Glutamatergic neuron (in vitro differentiated cells): Measurements from ENCODE around the gene TRIO. TPM values are rescaled to one million over a fixed set of nuclear protein-coding genes. Genes with fewer than 3 reads are reported as not detected.

Experiments used
- DNase-seq: peaks from one replicate; pipeline ENCODE4 v3.0.0; 2022
- H3K27ac Mint-ChIP-seq: one replicate; pipeline ENCODE4 v1.8.0; 2020; ENCODE audit warnings: mild to moderate bottlenecking, mixed read lengths, inconsistent platforms; ENCODE audit not compliant: unreplicated experiment
- H3K27me3 Mint-ChIP-seq: one replicate; pipeline ENCODE4 v1.8.0; 2020; ENCODE audit warnings: mild to moderate bottlenecking, moderate library complexity, mixed read lengths, inconsistent platforms; ENCODE audit not compliant: unreplicated experiment
- H3K36me3 Mint-ChIP-seq: one replicate; pipeline ENCODE4 v1.8.0; 2020; ENCODE audit warnings: mild to moderate bottlenecking, mixed read lengths, inconsistent platforms; ENCODE audit not compliant: unreplicated experiment
- H3K4me1 Mint-ChIP-seq: one replicate; pipeline ENCODE4 v1.8.0; 2020; ENCODE audit warnings: mild to moderate bottlenecking, low read depth, mixed read lengths, inconsistent platforms; ENCODE audit not compliant: unreplicated experiment
- H3K4me3 Mint-ChIP-seq: one replicate; pipeline ENCODE4 v1.8.0; 2020; ENCODE audit warnings: mild to moderate bottlenecking, mixed read lengths, inconsistent platforms; ENCODE audit not compliant: unreplicated experiment
- H3K9me3 Mint-ChIP-seq: one replicate; pipeline ENCODE4 v1.8.0; 2020; ENCODE audit warnings: mild to moderate bottlenecking, moderate library complexity, mixed read lengths, inconsistent platforms; ENCODE audit not compliant: unreplicated experiment
- CTCF ChIP-seq: fragments of 200-600 bp; sonication (generic); IDR thresholded peaks from one replicate; pipeline ENCODE4 v1.5.0; 2021; ENCODE audit not compliant: partially characterized antibody, unreplicated experiment
- total RNA-seq: library from RNA; stranded (reverse); fragmentation: NEBNext Ultra II Directional; extraction: Animal tissue kit (Norgen Biotek cat#: 25700); gene quantifications from one replicate; pipeline ENCODE4 v1.2.1, GENCODE V29; 2021; ENCODE audit not compliant: unreplicated experiment

The TRIO gene
- total RNA-seq, 1 donor from 2014 or later = 281 TPM

- DNase-seq = no peak
- Mint-ChIP-seq H3K27ac (peak overlapping the region; percentile 52), H3K4me3 (peak overlapping the region; percentile 14), H3K36me3 (peaks cover 12% of the 10 kb centered on the region), H3K4me1 (peaks cover 68% of the 10 kb centered on the region), H3K27me3 (peaks cover 12% of the 10 kb centered on the region), H3K9me3 (peaks cover 17% of the 10 kb centered on the region)
- no peak for TF ChIP-seq CTCF
Measured at GRCh38 chr5:14168144-14168792, 25.1 kb downstream of the TRIO start.

- DNase-seq = no peak
- H3K27me3 Mint-ChIP-seq = peaks cover 12% of the 10 kb centered on the region
- H3K4me3 Mint-ChIP-seq = peak overlapping the region; percentile 14
- TF ChIP-seq CTCF = no peak
- peaks cover 15% of the 10 kb centered on the region for H3K9me3 Mint-ChIP-seq
- peaks cover 73% of the 10 kb centered on the region for H3K4me1 Mint-ChIP-seq
- peaks cover 6% of the 10 kb centered on the region for H3K36me3 Mint-ChIP-seq
- H3K27ac Mint-ChIP-seq = peak overlapping the region; percentile 52
Measured at GRCh38 chr5:14168793-14169262, 25.7 kb downstream of the TRIO start.

GRCh38 chr5:14171046-14171445 lies 27.9 kb downstream of the TRIO start:
- H3K9me3 Mint-ChIP-seq = peaks cover 3% of the 10 kb centered on the region
- no peak for DNase-seq
- H3K4me1 Mint-ChIP-seq = peaks cover 65% of the 10 kb centered on the region
- peaks cover 6% of the 10 kb centered on the region for H3K27me3 Mint-ChIP-seq
- no peak overlapping the region for H3K4me3 Mint-ChIP-seq
- no peaks in the 10 kb centered on the region for H3K36me3 Mint-ChIP-seq
- H3K27ac Mint-ChIP-seq = no peak overlapping the region
- TF ChIP-seq CTCF = no peak

GRCh38 chr5:14171621-14172020 lies 28.5 kb downstream of the TRIO start:
- peaks cover 6% of the 10 kb centered on the region for H3K27me3 Mint-ChIP-seq
- H3K4me3 Mint-ChIP-seq = no peak overlapping the region
- H3K4me1 Mint-ChIP-seq = peaks cover 59% of the 10 kb centered on the region
- TF ChIP-seq CTCF = no peak
- no peaks in the 10 kb centered on the region for H3K36me3 Mint-ChIP-seq
- H3K27ac Mint-ChIP-seq = no peak overlapping the region
- peaks cover 3% of the 10 kb centered on the region for H3K9me3 Mint-ChIP-seq
- no peak for DNase-seq

- Mint-ChIP-seq H3K9me3 (no peaks in the 10 kb centered on the region), H3K27ac (peak overlapping the region; percentile 75), H3K4me1 (peaks cover 54% of the 10 kb centered on the region), H3K4me3 (peak overlapping the region; percentile 36), H3K36me3 (no peaks in the 10 kb centered on the region), H3K27me3 (peaks cover 6% of the 10 kb centered on the region)
- no peak for TF ChIP-seq CTCF
- DNase-seq = no peak
Measured at GRCh38 chr5:14172149-14172795, 29.1 kb downstream of the TRIO start.
